Tibial nerve (tissue), 4 donors: ENCODE data around the gene RPL29.

ENCODE experiments used
- CTCF ChIP-seq, 5 experiments: fragments of 200-600 bp in 3 of 5; fragments of 450-650 bp in 2 of 5; sonication (generic) in 3 of 5; IDR thresholded peaks; one replicate each; pipeline ENCODE4 v1.5.1; 2016 to 2019; ENCODE audit warnings: antibody characterized with exemption in 5 of 5, mild to moderate bottlenecking in 3 of 5, moderate library complexity in 2 of 5
- EP300 ChIP-seq, 2 donors: sonication (generic); formaldehyde crosslinking; IDR thresholded peaks; one replicate each; pipeline ENCODE4 v1.6.1; 2017; ENCODE audit warnings: antibody characterized with exemption in 2 of 2, mild to moderate bottlenecking in 1 of 2
- POLR2A ChIP-seq, 2 donors: fragments of 450-650 bp; IDR thresholded peaks; one replicate each; pipeline ENCODE4 v1.6.1; 2017; ENCODE audit warnings: antibody characterized with exemption in 2 of 2, mild to moderate bottlenecking in 2 of 2, moderate library complexity in 2 of 2

GRCh38 chr3:51966016-51966415, 29.7 kb downstream of the RPL29 start:
- TF ChIP-seq CTCF (IDR thresholded peaks at IDR 0.05) (no peak), POLR2A (IDR thresholded peaks at IDR 0.05) (no peak), EP300 (IDR thresholded peaks at IDR 0.05) (peak in 1 of 2 donors; percentile 61)
